ENCODE data around the gene AAR2.

Gene AAR2

DNA sequence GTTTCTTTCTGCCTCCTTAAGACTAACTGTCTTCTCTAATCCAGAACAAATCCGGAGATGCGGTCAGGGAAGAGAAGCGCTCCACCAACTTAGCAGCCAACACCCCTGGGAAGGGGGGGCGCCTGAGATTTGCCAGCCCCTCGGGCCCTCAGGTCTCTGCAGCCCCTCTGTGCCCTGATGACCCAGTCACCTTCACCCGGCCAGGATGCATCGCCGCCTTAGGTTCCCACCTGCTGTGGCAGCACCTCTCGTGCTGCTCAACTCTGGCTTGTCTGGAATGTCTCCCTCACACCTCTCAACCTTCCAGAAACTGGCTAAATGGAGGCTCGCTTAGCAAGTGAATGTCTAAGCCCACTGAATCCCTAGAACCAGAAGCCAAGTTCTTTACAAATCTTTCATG, 28.0 kb upstream of the AAR2 start:
- no peak for TF ChIP-seq CTCF (IDR thresholded peaks at IDR 0.05; ENCODE audit: low read depth, low read length)
- H3K4me3 ChIP-seq (ENCODE audit: low read depth, low read length) = no peak overlapping the region

GRCh38 chr20:36210436-36211021, 25.7 kb upstream of the AAR2 start:
- H3K4me3 ChIP-seq (ENCODE audit: low read depth, low read length) = no peak overlapping the region
- TF ChIP-seq CTCF (IDR thresholded peaks at IDR 0.05; ENCODE audit: low read depth, low read length) = no peak

- no peak for TF ChIP-seq CTCF (IDR thresholded peaks at IDR 0.05; ENCODE audit: low read depth, low read length)
- H3K4me3 ChIP-seq (ENCODE audit: low read depth, low read length) = no peak overlapping the region
Measured at GRCh38 chr20:36213362-36213761, 22.9 kb upstream of the AAR2 start.

- TF ChIP-seq CTCF (IDR thresholded peaks at IDR 0.05; ENCODE audit: low read depth, low read length) = peak; percentile 70
- no peak overlapping the region for H3K4me3 ChIP-seq (ENCODE audit: low read depth, low read length)
Measured at GRCh38 chr20:36214684-36215256, 21.5 kb upstream of the AAR2 start.

DNA sequence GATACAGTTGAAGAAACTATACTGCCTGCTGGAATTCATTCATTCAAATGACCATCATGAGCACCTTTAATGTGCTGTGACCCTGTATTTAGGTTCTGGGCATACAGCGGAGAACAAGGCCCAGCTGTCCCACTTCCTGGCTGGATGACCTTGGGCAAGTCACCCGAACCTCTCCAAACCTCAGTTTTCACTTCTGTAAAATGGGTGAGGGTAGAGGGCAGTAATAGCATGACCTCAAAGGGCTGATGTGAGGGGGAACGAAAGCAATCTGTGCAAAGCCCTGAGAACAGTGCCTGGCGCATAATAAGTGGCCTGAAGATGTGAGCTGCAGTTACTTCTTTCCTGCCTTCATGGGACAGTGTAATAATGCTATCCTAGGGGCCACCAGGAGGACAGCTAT, 20.5 kb upstream of the AAR2 start:
- no peak for TF ChIP-seq CTCF (IDR thresholded peaks at IDR 0.05; ENCODE audit: low read depth, low read length)
- H3K4me3 ChIP-seq (ENCODE audit: low read depth, low read length) = no peak overlapping the region

- no peak overlapping the region for H3K4me3 ChIP-seq (ENCODE audit: low read depth, low read length)
- no peak for TF ChIP-seq CTCF (IDR thresholded peaks at IDR 0.05; ENCODE audit: low read depth, low read length)
Measured at GRCh38 chr20:36216314-36217025, 19.8 kb upstream of the AAR2 start.

DNA sequence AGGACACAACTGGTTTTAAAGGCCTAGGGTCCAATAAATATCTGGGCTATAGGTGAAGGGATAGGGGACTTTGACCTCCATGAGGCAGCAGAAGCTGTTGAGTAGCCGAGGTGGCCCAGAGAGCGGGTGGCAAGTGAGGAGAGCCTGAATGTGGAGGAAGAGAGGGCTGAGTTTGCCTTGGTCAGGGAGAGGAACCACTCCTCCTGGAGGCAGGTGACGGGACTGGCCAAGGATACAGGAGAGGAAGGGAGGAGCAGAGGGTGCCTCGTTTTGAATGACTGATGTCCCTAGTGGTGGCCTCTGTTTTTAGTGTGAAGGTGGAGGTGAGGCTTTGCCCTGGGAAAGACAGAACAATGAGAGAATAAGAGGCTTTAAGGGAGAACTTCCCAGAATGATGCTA, 19.1 kb upstream of the AAR2 start:
- no peak for TF ChIP-seq CTCF (IDR thresholded peaks at IDR 0.05; ENCODE audit: low read depth, low read length)

More for the DNA sequence above, 19.1 kb upstream of the AAR2 start:
- no peak overlapping the region for H3K4me3 ChIP-seq (ENCODE audit: low read depth, low read length)
